GM12892 (cell line): Measurements from ENCODE around the gene TUBGCP3. TPM values are rescaled to one million over a fixed set of nuclear protein-coding genes. Genes with fewer than 3 reads are reported as not detected.
"Not testable (repeated sequence)": the region's sequence is repeated elsewhere in the genome, so short reads cannot be mapped to it uniquely, and the experiment has no call there.

Experiments
- DNase-seq: peaks from one replicate; pipeline ENCODE4 v3.0.0; 2011; ENCODE audit not compliant: insufficient read length
- FAIRE-seq: peaks from 2 replicates; lab custom pipeline; 2011; peaks lifted over from hg19 to GRCh38; lab: Jason Lieb, UNC
- POLR2A ChIP-seq: IDR thresholded peaks from 2 replicates; pipeline ENCODE4 v1.6.1; 2011; ENCODE audit warnings: low read depth, low read length, control low read depth
- POLR2AphosphoS5 ChIP-seq: IDR thresholded peaks from 2 replicates; pipeline ENCODE4 v1.6.1; 2011; ENCODE audit warnings: low read depth, low read length, control low read depth
- TAF1 ChIP-seq: IDR thresholded peaks from 2 replicates; pipeline ENCODE4 v1.6.1; 2011; ENCODE audit warnings: low read depth, mild to moderate bottlenecking, control low read depth, low read length, borderline replicate concordance
- polyA plus RNA-seq: library from polyadenylated mRNA; unstranded; fragments of >200 nt; gene quantifications from one replicate; pipeline ENCODE4 v1.2.1, GENCODE V29; 2012; ENCODE audit warnings: missing spikeins, inconsistent platforms; ENCODE audit not compliant: missing spikeins

TUBGCP3 gene, protein sequence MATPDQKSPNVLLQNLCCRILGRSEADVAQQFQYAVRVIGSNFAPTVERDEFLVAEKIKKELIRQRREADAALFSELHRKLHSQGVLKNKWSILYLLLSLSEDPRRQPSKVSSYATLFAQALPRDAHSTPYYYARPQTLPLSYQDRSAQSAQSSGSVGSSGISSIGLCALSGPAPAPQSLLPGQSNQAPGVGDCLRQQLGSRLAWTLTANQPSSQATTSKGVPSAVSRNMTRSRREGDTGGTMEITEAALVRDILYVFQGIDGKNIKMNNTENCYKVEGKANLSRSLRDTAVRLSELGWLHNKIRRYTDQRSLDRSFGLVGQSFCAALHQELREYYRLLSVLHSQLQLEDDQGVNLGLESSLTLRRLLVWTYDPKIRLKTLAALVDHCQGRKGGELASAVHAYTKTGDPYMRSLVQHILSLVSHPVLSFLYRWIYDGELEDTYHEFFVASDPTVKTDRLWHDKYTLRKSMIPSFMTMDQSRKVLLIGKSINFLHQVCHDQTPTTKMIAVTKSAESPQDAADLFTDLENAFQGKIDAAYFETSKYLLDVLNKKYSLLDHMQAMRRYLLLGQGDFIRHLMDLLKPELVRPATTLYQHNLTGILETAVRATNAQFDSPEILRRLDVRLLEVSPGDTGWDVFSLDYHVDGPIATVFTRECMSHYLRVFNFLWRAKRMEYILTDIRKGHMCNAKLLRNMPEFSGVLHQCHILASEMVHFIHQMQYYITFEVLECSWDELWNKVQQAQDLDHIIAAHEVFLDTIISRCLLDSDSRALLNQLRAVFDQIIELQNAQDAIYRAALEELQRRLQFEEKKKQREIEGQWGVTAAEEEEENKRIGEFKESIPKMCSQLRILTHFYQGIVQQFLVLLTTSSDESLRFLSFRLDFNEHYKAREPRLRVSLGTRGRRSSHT
- 25.0 TPM for polyA plus RNA-seq

DNA sequence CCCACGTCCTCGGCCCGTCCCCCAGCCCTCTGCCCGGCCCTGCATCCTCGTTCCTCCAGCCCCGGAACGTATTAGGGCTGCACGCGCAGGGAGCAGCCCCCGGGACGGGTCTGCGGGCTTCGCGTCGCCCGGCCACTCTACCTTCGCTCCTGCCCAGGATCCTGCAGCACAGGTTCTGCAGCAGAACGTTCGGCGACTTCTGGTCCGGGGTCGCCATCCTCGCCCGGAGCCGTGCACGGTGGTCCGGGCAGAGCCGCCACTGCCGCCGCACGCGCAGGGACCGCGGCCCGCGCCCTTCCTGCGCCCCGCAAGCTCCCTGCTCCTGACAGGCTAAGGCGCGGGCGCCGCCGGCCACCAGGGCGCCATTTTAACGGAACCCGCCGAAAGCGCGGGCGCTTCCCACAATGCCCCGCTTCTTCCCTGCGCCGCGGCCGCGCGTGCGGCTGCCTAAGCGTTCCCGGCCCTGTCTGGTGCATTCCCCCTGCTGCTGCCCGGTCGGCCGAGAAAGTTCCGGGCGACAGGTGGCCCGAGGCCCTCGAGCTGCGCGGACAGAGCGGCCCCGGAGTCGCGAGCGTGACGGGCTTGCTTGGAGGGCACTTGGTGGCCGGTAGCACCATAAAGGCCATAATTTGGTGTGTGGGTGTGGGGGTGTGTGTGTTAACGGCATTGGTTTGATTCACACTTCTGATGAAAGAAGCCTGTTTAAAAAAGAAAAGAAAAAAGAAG lies at the start of gene TUBGCP3:
Gene TUBGCP3, minus strand, starts transcription at position 390 of the 726 bp plus-strand sequence. Its CDS starts 173 bp downstream, at position 217.
- TF ChIP-seq TAF1 (peak; percentile 94), POLR2A (peak; percentile 84), POLR2AphosphoS5 (peak; percentile 82)
- peak; percentile 92 for DNase-seq
- peak; percentile 95 for FAIRE-seq

DNA sequence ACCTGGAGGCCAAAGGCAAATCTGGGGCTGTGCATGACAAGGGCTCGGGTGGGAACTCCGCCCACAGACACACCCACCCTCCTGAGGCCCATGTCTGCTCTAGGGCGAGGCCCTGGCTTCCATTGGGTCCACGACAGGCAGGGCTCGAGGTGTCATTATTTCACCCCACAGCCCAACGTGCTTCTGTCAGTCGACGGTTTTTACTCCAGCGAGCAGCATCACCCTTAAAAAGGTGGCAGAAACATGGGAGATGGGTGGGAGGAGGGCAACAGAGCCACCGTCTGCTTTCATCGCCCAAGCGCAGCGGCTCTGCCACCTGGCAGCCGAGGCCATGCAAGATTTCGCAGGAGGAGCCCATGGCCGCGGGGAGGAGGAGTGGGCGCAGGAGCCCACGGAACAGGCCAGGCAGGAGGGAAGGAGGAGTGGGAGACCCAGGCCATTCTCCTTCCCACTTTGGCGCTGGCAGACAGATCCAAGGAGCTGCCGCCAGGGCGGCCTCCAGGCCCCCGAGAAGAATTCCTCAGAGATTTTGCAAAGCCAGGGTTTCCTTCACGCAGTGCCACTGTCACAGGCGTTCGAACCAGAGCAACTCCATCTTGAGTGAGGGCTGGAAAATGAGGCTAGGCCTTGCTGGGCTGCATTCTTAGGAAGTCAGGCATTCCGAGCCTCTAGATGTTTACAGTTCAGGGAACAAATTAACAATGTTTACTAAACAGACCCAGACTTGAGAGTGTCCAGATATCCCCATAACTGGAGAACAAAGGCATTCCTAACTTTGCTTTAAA lies 49.3 kb upstream of the TUBGCP3 start:
- DNase-seq (no peak), FAIRE-seq (no peak)
- TF ChIP-seq TAF1 (no peak), POLR2AphosphoS5 (no peak), POLR2A (no peak)

DNA sequence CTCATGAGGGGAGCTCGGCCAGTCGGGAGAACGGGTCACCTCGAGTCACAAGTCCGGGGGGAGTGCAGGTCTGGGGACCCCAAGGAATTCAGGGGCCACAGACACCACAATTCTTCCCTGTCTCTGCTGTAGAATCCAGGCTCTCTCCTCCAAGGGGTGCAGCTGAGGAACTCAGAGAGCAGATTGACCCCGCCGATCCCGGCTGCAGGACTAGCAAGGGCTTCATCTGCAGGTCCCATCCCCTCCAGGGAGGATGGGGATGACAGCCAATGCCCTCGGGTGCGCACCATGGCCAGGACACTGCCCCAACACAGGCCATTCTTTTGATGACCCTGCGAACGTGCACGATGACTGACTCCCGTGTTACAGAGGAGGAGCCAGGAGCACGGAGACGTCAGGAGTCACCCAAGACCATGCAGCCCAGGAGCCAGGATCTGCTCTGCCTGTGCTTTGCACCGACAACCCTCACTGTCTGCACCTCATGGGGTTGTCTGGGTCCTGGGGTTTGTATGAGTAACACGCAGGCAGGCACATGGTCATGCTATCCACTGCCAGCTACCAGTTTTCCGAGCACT lies 48.5 kb upstream of the TUBGCP3 start:
- DNase-seq (no peak), FAIRE-seq (no peak)
- no peak for TF ChIP-seq POLR2A
- no peak for TF ChIP-seq TAF1
- TF ChIP-seq POLR2AphosphoS5, result no peak

DNA sequence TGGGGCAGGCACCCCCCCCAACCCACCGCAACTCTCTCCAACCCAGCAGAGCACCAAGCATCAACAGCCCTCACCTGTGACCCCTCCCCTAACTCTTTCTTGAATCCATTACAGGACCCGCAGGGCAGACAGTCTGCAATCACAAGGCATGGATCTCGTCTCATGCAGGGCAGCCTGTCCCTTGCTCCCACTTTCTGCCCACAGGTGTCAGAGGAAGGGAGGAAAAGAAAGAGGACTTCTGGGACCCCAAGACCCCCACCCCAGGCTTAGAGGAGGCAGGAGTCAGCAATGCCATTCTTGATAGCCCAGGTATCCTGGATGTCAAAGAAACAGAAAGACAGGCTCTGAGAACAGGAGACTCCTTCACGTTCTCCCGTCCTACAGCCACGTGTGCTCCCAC lies 47.4 kb upstream of the TUBGCP3 start:
- TF ChIP-seq TAF1, result no peak
- TF ChIP-seq POLR2A, result no peak
- no peak for TF ChIP-seq POLR2AphosphoS5
- FAIRE-seq (no peak), DNase-seq (no peak)

DNA sequence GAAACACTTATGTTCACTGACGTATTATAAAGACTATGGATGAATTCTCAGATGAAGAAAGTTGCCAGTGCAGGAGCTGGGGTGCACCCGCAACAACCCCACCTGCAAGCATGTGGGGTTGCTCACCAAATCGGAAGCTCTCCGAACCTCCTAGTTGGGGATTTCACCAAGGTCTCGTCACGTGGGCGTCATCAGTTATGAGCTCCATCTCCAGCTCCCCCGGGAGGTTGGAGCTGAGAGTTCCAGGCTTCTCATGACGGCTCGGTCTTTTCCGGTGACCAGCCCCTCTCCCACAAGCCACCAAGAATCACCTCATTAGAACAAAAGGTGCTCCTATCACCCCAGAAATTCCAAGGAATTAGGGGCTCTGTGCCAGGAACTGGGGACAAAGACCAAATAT lies 46.1 kb upstream of the TUBGCP3 start:
- DNase-seq (no peak), FAIRE-seq (no peak)
- TF ChIP-seq POLR2A (no peak), POLR2AphosphoS5 (no peak), TAF1 (no peak)

DNA sequence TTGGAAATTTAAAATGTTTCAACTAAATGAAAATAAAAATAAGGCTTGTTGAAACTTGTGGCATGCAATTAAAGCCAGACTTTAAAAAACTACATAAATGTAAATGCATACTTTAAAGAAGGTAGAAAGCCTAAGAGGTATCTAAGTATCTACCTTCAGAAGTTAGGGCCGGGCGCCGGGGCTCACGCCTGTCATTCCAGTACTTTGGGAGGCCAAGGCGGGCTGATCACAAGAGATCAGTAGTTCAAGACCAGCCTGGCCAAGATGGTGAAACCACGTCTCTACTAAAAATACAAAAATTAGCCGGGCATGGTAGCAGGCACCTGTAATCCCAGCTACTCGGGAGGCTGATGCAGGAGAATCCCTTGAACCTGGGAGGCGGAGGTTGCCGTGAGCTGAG lies 42.3 kb upstream of the TUBGCP3 start:
- FAIRE-seq, DNase-seq: not testable (repeated sequence)

DNA sequence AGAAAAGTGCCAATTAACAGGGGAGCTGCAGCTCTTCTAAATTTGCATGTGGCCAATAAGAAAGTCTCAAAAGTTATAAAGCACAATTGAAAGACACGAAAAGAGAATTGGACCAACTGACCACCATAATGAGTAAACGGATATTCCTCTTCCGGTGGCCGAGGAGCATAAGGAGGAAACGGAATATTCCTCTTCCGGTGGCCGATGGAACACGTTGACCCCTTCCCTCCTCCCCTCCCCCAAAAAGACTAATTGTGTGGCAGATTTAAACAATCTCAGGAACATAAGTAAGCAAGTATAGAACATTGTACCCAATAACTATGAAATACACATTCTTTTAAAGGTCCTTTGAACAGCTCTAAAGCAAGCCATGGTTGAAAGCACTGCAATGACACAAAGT lies 41.2 kb upstream of the TUBGCP3 start:
- DNase-seq (no peak), FAIRE-seq (no peak)
- TF ChIP-seq POLR2A (no peak), TAF1 (no peak), POLR2AphosphoS5 (no peak)

DNA sequence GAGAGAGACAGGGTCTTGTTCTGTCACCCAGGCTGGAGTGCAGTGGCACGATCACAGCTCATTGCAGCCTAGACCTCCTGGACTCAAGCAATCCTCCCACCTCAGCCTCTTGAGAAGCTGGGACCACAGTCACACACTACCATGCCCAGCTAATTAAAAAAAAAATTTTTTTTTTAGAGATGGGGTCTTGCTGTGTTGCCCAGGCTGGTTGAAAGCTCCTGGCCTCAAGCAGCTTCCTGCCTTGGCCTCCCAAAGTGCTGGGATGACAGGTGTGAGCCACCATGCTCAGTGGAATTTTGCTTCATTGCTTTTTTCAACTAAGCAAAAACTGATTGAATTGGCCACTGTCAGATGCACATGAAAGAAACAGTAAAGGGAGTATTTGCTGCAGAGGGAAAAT lies 39.7 kb upstream of the TUBGCP3 start:
- FAIRE-seq, DNase-seq: not testable (repeated sequence)

DNA sequence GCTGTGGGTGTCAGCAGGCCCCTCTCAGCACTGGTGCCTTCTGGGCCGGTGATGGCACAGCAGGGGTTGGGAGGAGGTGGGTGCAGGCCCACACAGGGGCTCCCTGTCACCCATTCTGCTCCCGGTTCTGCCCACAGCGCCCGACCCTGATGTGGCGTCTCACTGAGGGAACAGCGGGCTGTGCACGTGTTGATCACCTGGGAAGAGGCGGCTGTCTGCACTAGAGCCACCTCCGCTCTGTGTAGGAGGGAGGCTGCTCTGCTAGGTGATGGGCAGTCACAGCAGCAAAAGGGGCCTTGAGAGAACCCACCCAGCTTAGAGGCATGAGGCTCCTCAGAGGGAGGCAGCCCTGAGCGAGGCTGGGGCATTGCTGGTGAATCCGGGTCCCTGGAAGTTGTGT lies 39.2 kb upstream of the TUBGCP3 start:
- DNase-seq, result no peak
- TF ChIP-seq POLR2A (no peak), POLR2AphosphoS5 (no peak), TAF1 (no peak)
- no peak for FAIRE-seq

DNA sequence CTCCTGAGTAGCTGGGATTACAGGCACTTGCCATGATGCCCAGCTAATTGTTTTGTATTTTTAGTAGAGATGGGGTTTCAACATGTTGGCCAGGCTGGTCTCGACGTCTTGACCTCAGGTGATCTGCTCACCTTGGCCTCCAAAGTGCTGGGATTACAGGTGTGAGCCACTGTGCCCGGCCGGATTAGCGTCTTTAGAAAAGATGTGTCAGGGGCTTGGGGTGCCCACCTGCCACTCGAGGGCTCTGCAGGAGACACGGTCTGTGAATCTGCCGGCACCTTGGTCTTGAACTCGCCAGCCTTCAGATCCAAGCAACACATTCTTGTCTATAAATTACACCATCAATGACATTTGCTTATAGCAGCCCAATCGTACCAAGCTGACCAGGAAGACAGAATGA lies 38.8 kb upstream of the TUBGCP3 start:
- DNase-seq (no peak), FAIRE-seq (no peak)
- TF ChIP-seq POLR2AphosphoS5, result no peak
- no peak for TF ChIP-seq TAF1
- no peak for TF ChIP-seq POLR2A

DNA sequence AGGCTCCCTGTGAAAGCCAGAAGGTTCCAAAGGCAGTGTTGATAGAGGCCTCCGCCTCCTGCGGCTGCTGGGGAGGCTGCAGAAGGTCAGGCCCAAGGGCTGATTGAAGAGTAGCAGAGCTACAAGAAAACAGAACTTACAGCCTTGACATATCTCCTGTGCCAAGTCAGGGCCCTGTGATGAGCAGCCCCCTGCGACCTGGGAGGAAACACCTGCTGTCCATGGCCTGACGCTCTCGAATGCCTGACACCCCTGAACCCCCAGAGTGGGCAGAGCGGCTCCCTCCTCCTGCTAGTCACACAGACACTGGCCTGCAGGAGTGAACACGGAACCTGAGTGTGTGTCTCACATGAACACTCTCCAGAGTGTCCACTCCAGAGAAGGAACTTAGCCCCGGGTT lies 38.2 kb upstream of the TUBGCP3 start:
- FAIRE-seq (no peak), DNase-seq (no peak)
- no peak for TF ChIP-seq POLR2A
- TF ChIP-seq POLR2AphosphoS5, result no peak
- no peak for TF ChIP-seq TAF1
